Upper lobe of left lung (tissue), 6 donors: Measurements from ENCODE around the gene L1CAM. TPM values are rescaled to one million over a fixed set of nuclear protein-coding genes. Genes with fewer than 3 reads are reported as not detected.

Experiments
- ATAC-seq, 2 donors: fragments of 200-7000 bp; cut with Tn5 transposase; one replicate each; pipeline ENCODE4 v1.9.1; 2022; ENCODE audit warnings: mild to moderate bottlenecking in 2 of 2, moderate library complexity in 2 of 2; ENCODE audit not compliant: low FRiP score in 2 of 2
- DNase-seq, 2 donors: peaks; one replicate each; pipeline ENCODE4 v3.0.0-alpha.2; 2019 to 2020
- H3K27ac ChIP-seq, 4 donors: fragments of 200-600 bp; sonication (generic); one replicate each; pipeline ENCODE4 v1.5.1; 2016 to 2019
- H3K27me3 ChIP-seq, 4 donors: fragments of 200-600 bp; sonication (generic); one replicate each; pipeline ENCODE4 v1.5.1; 2017 to 2019
- H3K36me3 ChIP-seq, 4 donors: fragments of 200-600 bp; sonication (generic); one replicate each; pipeline ENCODE4 v1.5.1; 2016 to 2019
- H3K4me1 ChIP-seq, 4 donors: fragments of 200-600 bp; sonication (generic); one replicate each; pipeline ENCODE4 v1.5.1; 2018 to 2019
- H3K4me3 ChIP-seq, 4 donors: fragments of 200-600 bp; sonication (generic); one replicate each; pipeline ENCODE4 v1.5.1; 2017 to 2019; ENCODE audit warnings: mild to moderate bottlenecking in 2 of 4, moderate library complexity in 1 of 4
- H3K9me3 ChIP-seq, 4 donors: fragments of 200-600 bp; sonication (generic); one replicate each; pipeline ENCODE4 v1.5.1; 2018 to 2019
- CTCF ChIP-seq, 6 experiments: fragments of 450-650 bp in 4 of 6; fragments of 200-600 bp in 2 of 6; sonication (generic) in 2 of 6; IDR thresholded peaks; one replicate each; pipeline ENCODE4 v1.5.1; 2016 to 2019; ENCODE audit warnings: antibody characterized with exemption in 6 of 6
- EP300 ChIP-seq, 4 donors: sonication (generic); formaldehyde crosslinking; IDR thresholded peaks; one replicate each; pipeline ENCODE4 v1.5.1; 2017; ENCODE audit warnings: antibody characterized with exemption in 4 of 4, control low read depth in 2 of 4
- POLR2A ChIP-seq, 4 donors: fragments of 450-650 bp; IDR thresholded peaks; one replicate each; pipeline ENCODE4 v1.5.1; 2016 to 2017; ENCODE audit warnings: antibody characterized with exemption in 4 of 4, mild to moderate bottlenecking in 2 of 4
- POLR2AphosphoS5 ChIP-seq, 2 donors: sonication (generic); formaldehyde crosslinking; IDR thresholded peaks; one replicate each; pipeline ENCODE4 v1.5.1; 2017; ENCODE audit warnings: antibody characterized with exemption in 2 of 2
- WGBS, 2 donors: methylation state at CpG; one replicate each; pipeline ENCODE4 v1.1.5; 2017 to 2018; 5-methylcytosine and 5-hydroxymethylcytosine counted together
- total RNA-seq, 6 donors: library from RNA; depleted of rRNA in 4 of 6; stranded (reverse); fragments of >200 nt in 4 of 6; gene quantifications; one replicate each; pipeline versions ENCODE4 v1.1.0 to v1.2.1, GENCODE V29; 2016 to 2021
- donor health status: DM: no; HTN: no; CAD: no; lungs with moderate emphysema.
- donor health status: DM: no; HTN: yes; CAD: no; lungs with severe emphysema.

Gene L1CAM
- total RNA-seq, 6 donors from 2014 or later, result 0.52 to 10.0 (median 1.1) TPM; not detected in 1

- TF ChIP-seq CTCF (IDR thresholded peaks at IDR 0.05) (no peak), POLR2AphosphoS5 (IDR thresholded peaks at IDR 0.05) (no peak), POLR2A (IDR thresholded peaks at IDR 0.05) (no peak), EP300 (IDR thresholded peaks at IDR 0.05) (no peak)
- no peaks in the 10 kb centered on the region for H3K9me3 ChIP-seq
- DNase-seq, result no peak
- no peaks in the 10 kb centered on the region for H3K36me3 ChIP-seq
- H3K27ac ChIP-seq, result no peak overlapping the region
- H3K4me1 ChIP-seq, result no peaks in the 10 kb centered on the region
- peaks cover 0 to 6% (median 0%) of the 10 kb centered on the region in 4 donors for H3K27me3 ChIP-seq
- WGBS, 2 donors, result 66 to 68% methylated on average over 4 to 28 of the region's 28 CpGs
- no peak overlapping the region for H3K4me3 ChIP-seq
- ATAC-seq, result no peak
Measured at GRCh38 chrX:153863251-153863991, 22.6 kb downstream of the L1CAM start.

- no peaks in the 10 kb centered on the region for H3K9me3 ChIP-seq
- DNase-seq, result no peak
- no peak for ATAC-seq
- 68 to 76% methylated on average over 5 to 19 of the region's 22 CpGs for WGBS, 2 donors
- H3K4me3 ChIP-seq, result no peak overlapping the region
- H3K27me3 ChIP-seq, result peaks cover 0 to 6% (median 0%) of the 10 kb centered on the region in 4 donors
- no peaks in the 10 kb centered on the region for H3K4me1 ChIP-seq
- no peaks in the 10 kb centered on the region for H3K36me3 ChIP-seq
- H3K27ac ChIP-seq, result no peak overlapping the region
- TF ChIP-seq EP300 (IDR thresholded peaks at IDR 0.05) (no peak), POLR2A (IDR thresholded peaks at IDR 0.05) (no peak), CTCF (IDR thresholded peaks at IDR 0.05) (no peak), POLR2AphosphoS5 (IDR thresholded peaks at IDR 0.05) (no peak)
Measured at GRCh38 chrX:153862369-153863250, 23.4 kb downstream of the L1CAM start.

GRCh38 chrX:153861733-153862310 is 24.2 kb downstream of the L1CAM start:
- 48 to 73% methylated on average over 5 to 20 of the region's 21 CpGs for WGBS, 2 donors
- TF ChIP-seq POLR2AphosphoS5 (IDR thresholded peaks at IDR 0.05), result no peak
- TF ChIP-seq POLR2A (IDR thresholded peaks at IDR 0.05), result no peak
- no peak for TF ChIP-seq EP300 (IDR thresholded peaks at IDR 0.05)
- TF ChIP-seq CTCF (IDR thresholded peaks at IDR 0.05), result no peak
- H3K27ac ChIP-seq, result no peak overlapping the region
- no peaks in the 10 kb centered on the region for H3K36me3 ChIP-seq
- ATAC-seq (no peak), DNase-seq (no peak)
- no peaks in the 10 kb centered on the region for H3K9me3 ChIP-seq
- peaks cover 0 to 6% (median 0%) of the 10 kb centered on the region in 4 donors for H3K27me3 ChIP-seq
- no peak overlapping the region for H3K4me3 ChIP-seq
- no peaks in the 10 kb centered on the region for H3K4me1 ChIP-seq

GRCh38 chrX:153861151-153861550 is 24.8 kb downstream of the L1CAM start:
- Histone ChIP-seq H3K27me3 (peaks cover 0 to 6% (median 0%) of the 10 kb centered on the region in 4 donors), H3K9me3 (no peaks in the 10 kb centered on the region), H3K4me3 (no peak overlapping the region), H3K36me3 (no peaks in the 10 kb centered on the region), H3K27ac (no peak overlapping the region), H3K4me1 (no peaks in the 10 kb centered on the region)
- 67 to 70% methylated on average over 5 to 10 of the region's 10 CpGs for WGBS, 2 donors
- TF ChIP-seq EP300 (IDR thresholded peaks at IDR 0.05), result no peak
- no peak for TF ChIP-seq POLR2A (IDR thresholded peaks at IDR 0.05)
- no peak for TF ChIP-seq CTCF (IDR thresholded peaks at IDR 0.05)
- TF ChIP-seq POLR2AphosphoS5 (IDR thresholded peaks at IDR 0.05), result no peak
- DNase-seq (no peak), ATAC-seq (no peak)
